RPMI7951 (cell line): ENCODE data around the gene PER1. TPM values are rescaled to one million over a fixed set of nuclear protein-coding genes. Genes with fewer than 3 reads are reported as not detected.
A peak's percentile ranks its signal among the peaks of the same experiment; 100 is the strongest.
"Not testable (repeated sequence)": the region's sequence is repeated elsewhere in the genome, so short reads cannot be mapped to it uniquely, and the experiment has no call there.

Source experiments
- DNase-seq: peaks from one replicate; pipeline ENCODE4 v3.0.0-alpha.2; 2012; ENCODE audit warnings: low read depth
- total RNA-seq: library from RNA; depleted of rRNA; stranded (reverse); fragments of >200 nt; shearing (Covaris generic); gene quantifications from 2 replicates; pipeline ENCODE4 v1.2.3, GENCODE V29; 2014

PER1 gene
- total RNA-seq, 1 experiment from 2014 or later, result 3.0 TPM

- peak; percentile 57 for DNase-seq
These were observed 31.4 kb downstream of the PER1 start for GRCh38 chr17:8120520-8121406.

- DNase-seq, result peak; percentile 85
These were observed 32.4 kb downstream of the PER1 start for GRCh38 chr17:8119581-8120519.

- peak; percentile 72 for DNase-seq
These were observed 33.2 kb downstream of the PER1 start for GRCh38 chr17:8118769-8119580.

- DNase-seq, result peak; percentile 44
These were observed 34.0 kb downstream of the PER1 start, which contains the start of gene ALOXE3 for GRCh38 chr17:8117980-8118768. Gene ALOXE3, minus strand, starts transcription at chr17:8118514. Its CDS starts 524 bp downstream, at chr17:8117990.

GRCh38 chr17:8117367-8117979, 34.7 kb downstream of the PER1 start:
- DNase-seq, result no peak

GRCh38 chr17:8116776-8117175, 35.4 kb downstream of the PER1 start:
- no peak for DNase-seq

- DNase-seq, result no peak
These were observed 41.3 kb downstream of the PER1 start for GRCh38 chr17:8110907-8111306.

GRCh38 chr17:8110456-8110804, 41.8 kb downstream of the PER1 start:
- no peak for DNase-seq

GRCh38 chr17:8109661-8110455, 42.3 kb downstream of the PER1 start:
- DNase-seq, result no peak

- no peak for DNase-seq
These were observed 43.1 kb downstream of the PER1 start for GRCh38 chr17:8108972-8109660.

GRCh38 chr17:8106980-8107379, 45.2 kb downstream of the PER1 start:
- DNase-seq, result not testable (repeated sequence)

GRCh38 chr17:8105957-8106398, 46.2 kb downstream of the PER1 start:
- no peak for DNase-seq

- no peak for DNase-seq
These were observed 47.3 kb downstream of the PER1 start for GRCh38 chr17:8104911-8105310.

- peak; percentile 19 for DNase-seq
These were observed 48.7 kb downstream of the PER1 start for GRCh38 chr17:8103549-8103948.

GRCh38 chr17:8101721-8102120, 50.5 kb downstream of the PER1 start:
- DNase-seq, result no peak

- DNase-seq, result no peak
These were observed 51.4 kb downstream of the PER1 start for GRCh38 chr17:8100763-8101162.

- DNase-seq, result no peak
These were observed 52.1 kb downstream of the PER1 start for GRCh38 chr17:8100111-8100510.

- DNase-seq, result no peak
These were observed 55.7 kb downstream of the PER1 start for GRCh38 chr17:8096541-8096940.

GRCh38 chr17:8095361-8095760, 56.8 kb downstream of the PER1 start:
- no peak for DNase-seq
